Measurements from ENCODE around the gene POFUT2.

GRCh38 chr21:45287438-45288391 is at the start of gene POFUT2:
- no peak for TF ChIP-seq CTCF (IDR thresholded peaks at IDR 0.05; ENCODE audit: insufficient read depth, low read length)
- peak; percentile 62; the same call in 1 of the 2 replicates for TF ChIP-seq POLR2AphosphoS5 (IDR thresholded peaks at IDR 0.05; ENCODE audit: low read depth)
